ENCODE measurements around the gene SLC6A18.

The SLC6A18 gene

GRCh38 chr5:1214936-1215220 lies 10.3 kb upstream of the SLC6A18 start:
- Histone ChIP-seq H3K9ac (ENCODE audit: low read length) (no peak overlapping the region), H3F3A (ENCODE audit: insufficient read depth) (no peaks in the 10 kb centered on the region), H3K79me2 (ENCODE audit: insufficient read depth, low read length) (no peaks in the 10 kb centered on the region), H3K27ac (ENCODE audit: low read depth, low read length) (no peak overlapping the region), H3K36me3 (ENCODE audit: low read length) (no peaks in the 10 kb centered on the region), H3K4me2 (ENCODE audit: low read depth, low read length, poor library complexity, severe bottlenecking) (no peak overlapping the region), H3K4me3 (ENCODE audit: insufficient read depth, low read length, poor library complexity, severe bottlenecking) (no peak overlapping the region), H3K27me3 (ENCODE audit: low read length) (no peaks in the 10 kb centered on the region), H4K20me1 (ENCODE audit: low read depth, low read length) (no peaks in the 10 kb centered on the region), H3K9me3 (ENCODE audit: insufficient read depth, low read length) (no peaks in the 10 kb centered on the region), H2AFZ (ENCODE audit: low read depth, low read length, severe bottlenecking) (no peak overlapping the region), H3K9me2 (replicated peaks; ENCODE audit: insufficient read depth, low read length) (no peaks in the 10 kb centered on the region)
- TF ChIP-seq CTCF (IDR thresholded peaks at IDR 0.05; ENCODE audit: insufficient read depth, low read length, poor library complexity, severe bottlenecking), result no peak
- no peak for TF ChIP-seq EZH2phosphoT487 (conservative IDR thresholded peaks at IDR 0.05; ENCODE audit: low read length)

GRCh38 chr5:1215320-1216096 lies 9.7 kb upstream of the SLC6A18 start:
- no peak overlapping the region for H3K4me3 ChIP-seq (ENCODE audit: insufficient read depth, low read length, poor library complexity, severe bottlenecking)
- no peaks in the 10 kb centered on the region for H3F3A ChIP-seq (ENCODE audit: insufficient read depth)
- no peak overlapping the region for H3K4me2 ChIP-seq (ENCODE audit: low read depth, low read length, poor library complexity, severe bottlenecking)
- TF ChIP-seq CTCF (IDR thresholded peaks at IDR 0.05; ENCODE audit: insufficient read depth, low read length, poor library complexity, severe bottlenecking) (no peak), EZH2phosphoT487 (conservative IDR thresholded peaks at IDR 0.05; ENCODE audit: low read length) (no peak)
- H3K9ac ChIP-seq (ENCODE audit: low read length), result no peak overlapping the region
- no peaks in the 10 kb centered on the region for H3K27me3 ChIP-seq (ENCODE audit: low read length)
- H3K27ac ChIP-seq (ENCODE audit: low read depth, low read length), result no peak overlapping the region
- no peaks in the 10 kb centered on the region for H3K9me3 ChIP-seq (ENCODE audit: insufficient read depth, low read length)
- H2AFZ ChIP-seq (ENCODE audit: low read depth, low read length, severe bottlenecking), result no peak overlapping the region
- H3K9me2 ChIP-seq (replicated peaks; ENCODE audit: insufficient read depth, low read length), result no peaks in the 10 kb centered on the region
- H4K20me1 ChIP-seq (ENCODE audit: low read depth, low read length), result no peaks in the 10 kb centered on the region
- H3K36me3 ChIP-seq (ENCODE audit: low read length), result no peaks in the 10 kb centered on the region
- H3K79me2 ChIP-seq (ENCODE audit: insufficient read depth, low read length), result no peaks in the 10 kb centered on the region

- H2AFZ ChIP-seq (ENCODE audit: low read depth, low read length, severe bottlenecking), result no peak overlapping the region
- H3F3A ChIP-seq (ENCODE audit: insufficient read depth), result no peaks in the 10 kb centered on the region
- no peak overlapping the region for H3K4me2 ChIP-seq (ENCODE audit: low read depth, low read length, poor library complexity, severe bottlenecking)
- no peak overlapping the region for H3K9ac ChIP-seq (ENCODE audit: low read length)
- H3K9me3 ChIP-seq (ENCODE audit: insufficient read depth, low read length), result no peaks in the 10 kb centered on the region
- no peaks in the 10 kb centered on the region for H3K36me3 ChIP-seq (ENCODE audit: low read length)
- no peaks in the 10 kb centered on the region for H3K79me2 ChIP-seq (ENCODE audit: insufficient read depth, low read length)
- no peaks in the 10 kb centered on the region for H3K27me3 ChIP-seq (ENCODE audit: low read length)
- H3K4me3 ChIP-seq (ENCODE audit: insufficient read depth, low read length, poor library complexity, severe bottlenecking), result no peak overlapping the region
- no peaks in the 10 kb centered on the region for H3K9me2 ChIP-seq (replicated peaks; ENCODE audit: insufficient read depth, low read length)
- no peak overlapping the region for H3K27ac ChIP-seq (ENCODE audit: low read depth, low read length)
- no peaks in the 10 kb centered on the region for H4K20me1 ChIP-seq (ENCODE audit: low read depth, low read length)
- TF ChIP-seq EZH2phosphoT487 (conservative IDR thresholded peaks at IDR 0.05; ENCODE audit: low read length), result no peak
- TF ChIP-seq CTCF (IDR thresholded peaks at IDR 0.05; ENCODE audit: insufficient read depth, low read length, poor library complexity, severe bottlenecking), result no peak
Observed at GRCh38 chr5:1216211-1216917, 8.8 kb upstream of the SLC6A18 start.

All from SU-DHL-6 (cell line).